Fibroblast of lung (primary cell): Measurements from ENCODE around the gene NPSR1. TPM values are rescaled to one million over a fixed set of nuclear protein-coding genes. Genes with fewer than 3 reads are reported as not detected.

Experiments used
- DNase-seq, 2 donors: peaks; one replicate each; pipeline versions ENCODE4 v3.0.0 to v3.0.0-alpha.2; 2010; ENCODE audit warnings: low read depth in 2 of 2
- H2AFZ ChIP-seq: 2 replicates; pipeline ENCODE4 v1.5.1; 2012; ENCODE audit warnings: low read length, control low read depth, inconsistent platforms
- H3K27ac ChIP-seq: 2 replicates; pipeline ENCODE4 v1.5.1; 2011; ENCODE audit warnings: low read length, control low read depth; ENCODE audit not compliant: insufficient read depth
- H3K27me3 ChIP-seq: 2 replicates; pipeline ENCODE4 v1.5.1; 2011; ENCODE audit warnings: mild to moderate bottlenecking, low read length; ENCODE audit not compliant: control insufficient read depth, insufficient read depth
- H3K36me3 ChIP-seq: 2 replicates; pipeline ENCODE4 v1.5.1; 2011; ENCODE audit warnings: low read length; ENCODE audit not compliant: control insufficient read depth, insufficient read depth
- H3K4me1 ChIP-seq: 2 replicates; pipeline ENCODE4 v1.5.1; 2011; ENCODE audit warnings: low read length; ENCODE audit not compliant: control insufficient read depth, insufficient read depth; ENCODE audit errors: extremely low read depth
- H3K4me2 ChIP-seq: 2 replicates; pipeline ENCODE4 v1.5.1; 2011; ENCODE audit warnings: low read length, control low read depth; ENCODE audit not compliant: insufficient read depth; ENCODE audit errors: extremely low read depth
- H3K4me3 ChIP-seq, 4 experiments: fragments of 200-600 bp in 1 of 4; sonication (generic) in 1 of 4; replicated peaks in 1 of 4; 2 replicates each; pipeline ENCODE4 v1.5.1; 2011 to 2016; ENCODE audit warnings: low read length in 4 of 4, low read depth in 3 of 4, mild to moderate bottlenecking in 3 of 4, control low read depth in 2 of 4, inconsistent platforms in 1 of 4, mixed read lengths in 1 of 4; ENCODE audit not compliant: insufficient read depth in 1 of 4; ENCODE audit errors: control extremely low read depth in 1 of 4
- H3K79me2 ChIP-seq: 2 replicates; pipeline ENCODE4 v1.5.1; 2012; ENCODE audit warnings: mild to moderate bottlenecking, low read length, inconsistent platforms; ENCODE audit not compliant: control insufficient read depth, insufficient read depth
- H3K9ac ChIP-seq: 2 replicates; pipeline ENCODE4 v1.5.1; 2011; ENCODE audit warnings: mild to moderate bottlenecking, low read length, control low read depth; ENCODE audit not compliant: insufficient read depth
- H3K9me3 ChIP-seq: 2 replicates; pipeline ENCODE4 v1.5.1; 2012; ENCODE audit warnings: low read depth, low read length; ENCODE audit not compliant: control insufficient read depth, insufficient read depth
- H4K20me1 ChIP-seq: 2 replicates; pipeline ENCODE4 v1.5.1; 2011; ENCODE audit warnings: low read length; ENCODE audit not compliant: control insufficient read depth, insufficient read depth; ENCODE audit errors: extremely low read depth
- CTCF ChIP-seq, 2 donors: IDR thresholded peaks in 1 of 2; conservative IDR thresholded peaks in 1 of 2; 1 replicate in 1 of 2; 2 replicates in 1 of 2; pipeline ENCODE4 v1.5.1; 2011 to 2012; ENCODE audit warnings: low read length in 2 of 2, control low read depth in 1 of 2, inconsistent platforms in 1 of 2, low read depth in 1 of 2, mild to moderate bottlenecking in 1 of 2
- EZH2 ChIP-seq: IDR thresholded peaks from 2 replicates; pipeline ENCODE4 v1.5.1; 2012; ENCODE audit warnings: low read length, control low read depth, mild to moderate bottlenecking; ENCODE audit errors: missing control alignments
- polyA plus RNA-seq, 2 donors: library from polyadenylated mRNA; depleted of rRNA in 1 of 2; stranded (reverse) in 1 of 2; unstranded in 1 of 2; fragments of >200 nt; gene quantifications; 2 replicates each; pipeline ENCODE4 v1.2.1, GENCODE V29; 2011 to 2012; ENCODE audit warnings: missing spikeins in 1 of 2
- total RNA-seq: library from RNA; depleted of rRNA; stranded (reverse); fragments of >200 nt; gene quantifications from 2 replicates; pipeline ENCODE4 v1.2.1, GENCODE V29; 2014

NPSR1 gene
- total and polyA plus RNA-seq, 2 donors (not counting 1 experiment from before 2014, with no cell fraction given), result not detected

GRCh38 chr7:34886856-34887255, 228.8 kb downstream of the NPSR1 start:
- Histone ChIP-seq H3K4me1 (no peaks in the 10 kb centered on the region), H3K79me2 (no peaks in the 10 kb centered on the region), H3K4me3 (no peak overlapping the region), H2AFZ (no peak overlapping the region), H3K9me3 (no peaks in the 10 kb centered on the region), H3K27me3 (peaks cover 3% of the 10 kb centered on the region), H4K20me1 (no peaks in the 10 kb centered on the region), H3K4me2 (no peak overlapping the region), H3K36me3 (no peaks in the 10 kb centered on the region), H3K27ac (no peak overlapping the region), H3K9ac (no peak overlapping the region)
- TF ChIP-seq EZH2 (no peak), CTCF (conservative IDR thresholded peaks at IDR 0.05 in 1 of 2, IDR thresholded peaks at IDR 0.05 in 1 of 2; ENCODE audit: low read depth in 1 of 2, low read length in 2 of 2) (no peak)
- no peak for DNase-seq

GRCh38 chr7:34889951-34890350, 231.9 kb downstream of the NPSR1 start:
- TF ChIP-seq CTCF (conservative IDR thresholded peaks at IDR 0.05 in 1 of 2, IDR thresholded peaks at IDR 0.05 in 1 of 2; ENCODE audit: low read depth in 1 of 2, low read length in 2 of 2) (no peak), EZH2 (no peak)
- Histone ChIP-seq H4K20me1 (no peaks in the 10 kb centered on the region), H2AFZ (no peak overlapping the region), H3K9ac (no peak overlapping the region), H3K4me1 (no peaks in the 10 kb centered on the region), H3K9me3 (no peaks in the 10 kb centered on the region), H3K27me3 (peaks cover 3% of the 10 kb centered on the region), H3K36me3 (no peaks in the 10 kb centered on the region), H3K4me2 (no peak overlapping the region), H3K27ac (no peak overlapping the region), H3K79me2 (no peaks in the 10 kb centered on the region), H3K4me3 (no peak overlapping the region)
- DNase-seq, result no peak

GRCh38 chr7:34895202-34895601, 237.2 kb downstream of the NPSR1 start:
- no peak for DNase-seq
- TF ChIP-seq CTCF (conservative IDR thresholded peaks at IDR 0.05 in 1 of 2, IDR thresholded peaks at IDR 0.05 in 1 of 2; ENCODE audit: low read depth in 1 of 2, low read length in 2 of 2) (no peak), EZH2 (no peak)

More at GRCh38 chr7:34895202-34895601, 237.2 kb downstream of the NPSR1 start:
- no peaks in the 10 kb centered on the region for H3K27me3 ChIP-seq
- no peak overlapping the region for H3K4me3 ChIP-seq
- H2AFZ ChIP-seq, result no peak overlapping the region
- no peaks in the 10 kb centered on the region for H4K20me1 ChIP-seq
- no peak overlapping the region for H3K27ac ChIP-seq
- H3K4me1 ChIP-seq, result no peaks in the 10 kb centered on the region
- no peak overlapping the region for H3K4me2 ChIP-seq
- no peak overlapping the region for H3K9ac ChIP-seq
- no peaks in the 10 kb centered on the region for H3K36me3 ChIP-seq
- no peaks in the 10 kb centered on the region for H3K9me3 ChIP-seq
- H3K79me2 ChIP-seq, result no peaks in the 10 kb centered on the region
